ENCODE results near the gene PTPRE.

PTPRE gene

GRCh38 chr10:128073890-128074289, 167.0 kb downstream of the PTPRE start:
- in situ Hi-C loops (cut with HindIII; ENCODE audit: low sequenced_read_pairs) = no loop called here
- H3K4me3 ChIP-seq (ENCODE audit: low read depth, low read length) = no peak overlapping the region
- no peak for TF ChIP-seq CTCF (IDR thresholded peaks at IDR 0.05; ENCODE audit: low read depth, low read length, missing control alignments)
- DNase-seq (ENCODE audit: low read depth) = no peak

GRCh38 chr10:128074589-128074988, 167.7 kb downstream of the PTPRE start:
- no peak for TF ChIP-seq CTCF (IDR thresholded peaks at IDR 0.05; ENCODE audit: low read depth, low read length, missing control alignments)
- no peak overlapping the region for H3K4me3 ChIP-seq (ENCODE audit: low read depth, low read length)
- in situ Hi-C loops (cut with HindIII; ENCODE audit: low sequenced_read_pairs) = no loop called here
- no peak for DNase-seq (ENCODE audit: low read depth)

- DNase-seq (ENCODE audit: low read depth) = no peak
- TF ChIP-seq CTCF (IDR thresholded peaks at IDR 0.05; ENCODE audit: low read depth, low read length, missing control alignments) = no peak
- H3K4me3 ChIP-seq (ENCODE audit: low read depth, low read length) = no peak overlapping the region
- in situ Hi-C loops (cut with HindIII; ENCODE audit: low sequenced_read_pairs) = no loop called here
Measured at GRCh38 chr10:128077155-128077875, 170.4 kb downstream of the PTPRE start.

- peak; percentile 8 for DNase-seq (ENCODE audit: low read depth)
- in situ Hi-C loops (cut with HindIII; ENCODE audit: low sequenced_read_pairs) = no loop called here
Measured at GRCh38 chr10:128078136-128078969, 171.4 kb downstream of the PTPRE start.

GRCh38 chr10:128080231-128080630, 173.3 kb downstream of the PTPRE start:
- in situ Hi-C loops (cut with HindIII; ENCODE audit: low sequenced_read_pairs) = no loop called here
- DNase-seq (ENCODE audit: low read depth) = no peak
- no peak for TF ChIP-seq CTCF (IDR thresholded peaks at IDR 0.05; ENCODE audit: low read depth, low read length, missing control alignments)
- H3K4me3 ChIP-seq (ENCODE audit: low read depth, low read length) = no peak overlapping the region

More at GRCh38 chr10:128078136-128078969, 171.4 kb downstream of the PTPRE start:
- peak; percentile 81 for TF ChIP-seq CTCF (IDR thresholded peaks at IDR 0.05; ENCODE audit: low read depth, low read length, missing control alignments)
- no peak overlapping the region for H3K4me3 ChIP-seq (ENCODE audit: low read depth, low read length)

GRCh38 chr10:128080641-128081040, 173.7 kb downstream of the PTPRE start:
- no peak for DNase-seq (ENCODE audit: low read depth)
- TF ChIP-seq CTCF (IDR thresholded peaks at IDR 0.05; ENCODE audit: low read depth, low read length, missing control alignments) = no peak

More at GRCh38 chr10:128080641-128081040, 173.7 kb downstream of the PTPRE start:
- in situ Hi-C loops (cut with HindIII; ENCODE audit: low sequenced_read_pairs) = no loop called here
- H3K4me3 ChIP-seq (ENCODE audit: low read depth, low read length) = no peak overlapping the region
